Activated CD4-positive, alpha-beta T cell treated with anti-CD3 and anti-CD28 coated beads, Interleukin-2, amount 10 ng/mL, durations not matched to agents 24 days and 14 days (primary cell): ENCODE measurements around the gene JHY. TPM values are rescaled to one million over a fixed set of nuclear protein-coding genes. Genes with fewer than 3 reads are reported as not detected.

ENCODE experiments used
- DNase-seq: peaks from one replicate; pipeline ENCODE4 v3.0.0; 2022
- H3K27ac Mint-ChIP-seq: one replicate; pipeline ENCODE4 v1.8.0; 2022; ENCODE audit warnings: mild to moderate bottlenecking, mixed read lengths
- H3K27me3 Mint-ChIP-seq: one replicate; pipeline ENCODE4 v1.8.0; 2022; ENCODE audit warnings: mixed read lengths
- H3K36me3 Mint-ChIP-seq: one replicate; pipeline ENCODE4 v1.8.0; 2022; ENCODE audit warnings: low read depth, mild to moderate bottlenecking, mixed read lengths
- H3K4me1 Mint-ChIP-seq: one replicate; pipeline ENCODE4 v1.8.0; 2021; ENCODE audit warnings: mixed read lengths
- H3K4me3 Mint-ChIP-seq: one replicate; pipeline ENCODE4 v1.8.0; 2022; ENCODE audit warnings: mild to moderate bottlenecking, moderate library complexity, mixed read lengths
- H3K9me3 Mint-ChIP-seq: one replicate; pipeline ENCODE4 v1.8.0; 2021; ENCODE audit warnings: mixed read lengths
- intact Hi-C: fragments of 100-400 bp; cut with micrococcal nuclease; formaldehyde crosslinking; loops from one replicate; pipeline ENCODE4 v1.15.1; 2023
- total RNA-seq: library from RNA; stranded (reverse); gene quantifications from 2 replicates; pipeline ENCODE4 v1.2.3, GENCODE V29; 2022

JHY gene
- 0.95 and 1.1 TPM in 2 replicates for total RNA-seq

GRCh38 chr11:122882189-122882856 lies at the start of gene JHY:
JHY (plus strand) TSS chr11:122882759; CDS start chr11:122885850, 3,091 bp downstream.
- Mint-ChIP-seq H3K9me3 (no peaks in the 10 kb centered on the region), H3K4me3 (peak within 1 kb of the TSS; percentile 85), H3K36me3 (no peaks in the 10 kb centered on the region), H3K27ac (peak within 1 kb of the TSS; percentile 75), H3K27me3 (peaks cover 15% of the 10 kb centered on the region), H3K4me1 (peaks cover 22% of the 10 kb centered on the region)
- intact Hi-C loops: loop anchor here (2.0 to 5.0 kb wide), 2 partner anchors 26 to 100 kb away; partner anchors contain the start of gene BSX
- DNase-seq: no peak

DNA sequence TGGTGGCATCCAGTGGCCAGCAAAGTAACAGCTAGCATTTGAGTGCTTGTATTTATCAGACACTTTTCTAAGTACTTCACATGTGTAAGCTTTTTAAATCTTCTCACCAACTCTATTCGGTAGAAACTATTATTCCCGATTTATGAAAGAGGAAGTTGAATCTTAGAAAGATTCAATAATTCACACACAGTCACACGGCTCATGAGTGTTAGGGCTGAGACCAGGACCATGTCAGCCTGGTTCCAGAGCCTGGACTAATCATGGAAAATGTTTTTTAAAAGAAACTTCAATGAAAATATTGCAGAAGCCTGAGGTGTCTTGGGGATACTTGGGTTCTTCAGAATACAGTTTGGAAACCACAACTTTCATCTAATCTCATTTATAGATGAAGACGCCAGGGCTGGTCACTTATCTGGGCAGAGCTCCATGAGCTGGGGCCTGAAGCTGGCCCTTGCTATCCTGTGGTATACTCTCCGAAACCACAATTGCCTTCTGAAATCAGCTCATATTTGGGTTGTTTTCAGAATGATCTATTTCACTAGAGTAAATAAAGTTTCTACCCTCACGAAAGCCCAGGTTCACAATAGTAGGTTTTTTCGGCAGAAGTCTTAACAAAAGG lies 48.6 kb upstream of the JHY start:
- peaks cover 14% of the 10 kb centered on the region for H3K27me3 Mint-ChIP-seq
- H3K36me3 Mint-ChIP-seq: no peaks in the 10 kb centered on the region
- intact Hi-C loops: no loop called here

DNA sequence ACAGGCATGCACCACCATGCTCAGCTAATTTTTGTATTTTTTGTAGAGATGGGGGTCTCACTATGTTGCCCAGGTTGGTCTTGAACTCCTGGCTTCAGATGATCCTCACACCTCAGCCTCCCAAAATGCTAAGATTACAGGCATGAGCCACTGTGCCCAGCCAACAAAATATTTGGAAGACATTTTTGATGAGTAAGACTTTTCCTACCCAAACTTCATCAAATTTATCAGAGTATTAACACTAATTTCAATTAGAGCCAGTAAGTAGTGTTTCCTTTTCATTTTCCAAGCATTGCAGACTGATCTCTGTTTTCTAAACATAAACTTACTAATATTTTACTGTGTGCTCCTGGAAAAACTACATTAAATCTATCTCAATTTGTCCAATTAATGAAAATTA lies 45.6 kb upstream of the JHY start:
- Mint-ChIP-seq H3K4me1 (peaks cover 2% of the 10 kb centered on the region), H3K27me3 (peaks cover 14% of the 10 kb centered on the region), H3K36me3 (no peaks in the 10 kb centered on the region), H3K27ac (no peak overlapping the region), H3K4me3 (no peak overlapping the region), H3K9me3 (no peaks in the 10 kb centered on the region)
- no peak for DNase-seq
- intact Hi-C loops: no loop called here

More for the DNA sequence above, 48.6 kb upstream of the JHY start:
- no peak for DNase-seq
- Mint-ChIP-seq H3K4me1 (peaks cover 2% of the 10 kb centered on the region), H3K27ac (no peak overlapping the region), H3K4me3 (no peak overlapping the region), H3K9me3 (no peaks in the 10 kb centered on the region)

DNA sequence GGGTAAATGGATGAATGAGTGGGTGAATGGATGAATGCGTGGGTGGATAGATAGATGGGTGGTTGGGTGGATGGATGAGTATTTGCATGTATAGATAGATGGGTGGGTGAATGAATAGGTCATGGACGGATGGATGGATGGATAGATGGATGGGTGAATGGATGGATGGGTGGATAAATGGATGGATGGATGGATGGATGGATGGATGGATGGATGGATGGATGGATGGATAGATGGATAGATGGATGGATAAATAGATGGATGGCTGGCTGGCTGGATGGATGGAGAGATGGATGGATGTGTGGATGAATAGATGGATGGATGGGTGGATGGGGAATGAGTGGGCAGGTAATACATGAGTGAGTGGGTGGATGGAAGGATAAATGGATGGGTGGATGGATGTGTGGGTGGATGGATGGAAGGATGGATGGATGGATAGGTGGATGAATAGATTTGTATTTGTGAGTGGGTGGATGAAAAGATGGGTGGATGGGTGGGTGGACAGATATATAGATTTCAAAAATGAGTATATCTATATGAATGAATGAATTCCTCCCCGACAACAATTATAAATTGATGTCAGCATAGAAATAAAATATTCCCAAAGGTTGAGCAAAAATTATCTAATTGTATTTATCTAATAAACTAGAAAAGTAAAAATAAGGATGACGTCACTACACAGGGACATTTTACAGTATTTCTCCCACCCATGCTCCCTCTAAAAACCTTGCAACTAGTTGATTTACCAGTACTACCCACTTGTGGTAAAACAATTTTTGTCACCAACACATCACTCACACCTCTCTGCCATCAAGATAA lies 44.8 kb upstream of the JHY start:
- Mint-ChIP-seq H3K4me3 (no peak overlapping the region), H3K36me3 (no peaks in the 10 kb centered on the region), H3K4me1 (peaks cover 6% of the 10 kb centered on the region), H3K9me3 (peaks cover under 1% of the 10 kb centered on the region), H3K27me3 (peaks cover 14% of the 10 kb centered on the region), H3K27ac (peak overlapping the region; percentile 23)
- no peak for DNase-seq
- intact Hi-C loops: no loop called here

DNA sequence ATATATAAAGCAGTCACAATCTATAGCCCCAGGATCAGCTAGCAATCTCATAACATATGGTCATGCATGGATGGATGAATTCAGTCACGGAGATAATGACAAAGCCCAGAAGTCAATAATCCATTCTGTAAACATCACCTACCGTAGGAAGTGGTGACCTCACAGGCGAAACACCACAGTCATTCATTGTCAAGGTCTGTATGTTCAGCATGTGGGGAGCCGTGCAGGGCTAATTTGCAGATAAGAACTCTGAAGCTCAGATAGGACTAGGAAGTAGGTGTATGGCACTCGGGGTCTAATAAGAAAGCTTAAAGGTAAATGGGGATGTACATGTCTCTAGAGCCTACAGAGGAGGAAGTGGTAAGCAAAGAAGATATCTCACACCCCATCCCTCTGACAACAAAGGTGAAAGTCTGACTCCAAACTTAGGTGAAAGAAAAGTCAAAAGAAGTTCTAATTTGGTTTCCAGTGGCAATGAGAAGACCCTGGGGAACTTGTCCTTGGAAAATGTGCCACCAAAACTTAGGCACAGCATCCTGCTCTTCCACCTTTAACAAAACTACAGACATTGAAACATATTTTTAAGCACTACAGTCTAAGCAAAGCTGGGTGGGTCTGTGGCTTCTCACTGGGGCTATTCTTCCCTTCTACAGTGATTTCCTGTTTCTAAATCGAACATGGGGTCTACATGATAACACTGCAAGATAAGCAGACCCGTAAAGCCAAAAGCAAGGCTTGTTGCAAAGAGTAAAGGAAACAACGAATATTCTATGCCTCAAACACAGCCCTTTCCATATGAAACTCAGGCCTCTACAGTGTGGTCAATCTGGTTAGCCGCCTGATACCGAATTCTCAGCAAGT lies 39.0 kb upstream of the JHY start:
- Mint-ChIP-seq H3K27ac (peak overlapping the region; percentile 87), H3K27me3 (no peaks in the 10 kb centered on the region), H3K4me3 (peak overlapping the region; percentile 56), H3K36me3 (peaks cover 5% of the 10 kb centered on the region), H3K9me3 (peaks cover 4% of the 10 kb centered on the region), H3K4me1 (peaks cover 17% of the 10 kb centered on the region)
- intact Hi-C loops: loop anchor here (2.0 kb wide), 1 partner anchor 13 kb away; no protein-coding TSS in a partner anchor
- DNase-seq: peak; percentile 75

GRCh38 chr11:122847466-122847865 lies 35.1 kb upstream of the JHY start:
- Mint-ChIP-seq H3K4me3 (no peak overlapping the region), H3K36me3 (peaks cover 5% of the 10 kb centered on the region), H3K4me1 (peaks cover 36% of the 10 kb centered on the region), H3K27ac (no peak overlapping the region), H3K9me3 (peaks cover 4% of the 10 kb centered on the region), H3K27me3 (peaks cover 2% of the 10 kb centered on the region)
- intact Hi-C loops: no loop called here
- DNase-seq: no peak

- peaks cover 34% of the 10 kb centered on the region for H3K4me1 Mint-ChIP-seq
- peaks cover 2% of the 10 kb centered on the region for H3K27me3 Mint-ChIP-seq
- H3K27ac Mint-ChIP-seq: no peak overlapping the region
- peaks cover 3% of the 10 kb centered on the region for H3K36me3 Mint-ChIP-seq
- no peaks in the 10 kb centered on the region for H3K9me3 Mint-ChIP-seq
- H3K4me3 Mint-ChIP-seq: no peak overlapping the region
- DNase-seq: no peak
- intact Hi-C loops: no loop called here
Measured at GRCh38 chr11:122848186-122848585, 34.4 kb upstream of the JHY start.

- peak overlapping the region; percentile 35 for H3K27ac Mint-ChIP-seq
- no peak overlapping the region for H3K4me3 Mint-ChIP-seq
- intact Hi-C loops: loop anchor here (10.0 kb wide), 2 partner anchors 195 to 535 kb away; partner anchors contain the start of gene UBASH3B
- H3K4me1 Mint-ChIP-seq: peaks cover 27% of the 10 kb centered on the region
- peaks cover 2% of the 10 kb centered on the region for H3K27me3 Mint-ChIP-seq
- no peak for DNase-seq
- no peaks in the 10 kb centered on the region for H3K36me3 Mint-ChIP-seq
- H3K9me3 Mint-ChIP-seq: no peaks in the 10 kb centered on the region
Measured at GRCh38 chr11:122850076-122850631, 32.4 kb upstream of the JHY start.

- Mint-ChIP-seq H3K4me3 (peak overlapping the region; percentile 57), H3K9me3 (no peaks in the 10 kb centered on the region), H3K27ac (peak overlapping the region; percentile 42), H3K36me3 (no peaks in the 10 kb centered on the region), H3K27me3 (peaks cover 2% of the 10 kb centered on the region), H3K4me1 (peaks cover 34% of the 10 kb centered on the region)
- intact Hi-C loops: loop anchor here (10.0 kb wide), 2 partner anchors 197 to 533 kb away; partner anchors contain the start of gene UBASH3B
- peak; percentile 72 for DNase-seq
Measured at GRCh38 chr11:122851366-122851966, 31.1 kb upstream of the JHY start.

DNA sequence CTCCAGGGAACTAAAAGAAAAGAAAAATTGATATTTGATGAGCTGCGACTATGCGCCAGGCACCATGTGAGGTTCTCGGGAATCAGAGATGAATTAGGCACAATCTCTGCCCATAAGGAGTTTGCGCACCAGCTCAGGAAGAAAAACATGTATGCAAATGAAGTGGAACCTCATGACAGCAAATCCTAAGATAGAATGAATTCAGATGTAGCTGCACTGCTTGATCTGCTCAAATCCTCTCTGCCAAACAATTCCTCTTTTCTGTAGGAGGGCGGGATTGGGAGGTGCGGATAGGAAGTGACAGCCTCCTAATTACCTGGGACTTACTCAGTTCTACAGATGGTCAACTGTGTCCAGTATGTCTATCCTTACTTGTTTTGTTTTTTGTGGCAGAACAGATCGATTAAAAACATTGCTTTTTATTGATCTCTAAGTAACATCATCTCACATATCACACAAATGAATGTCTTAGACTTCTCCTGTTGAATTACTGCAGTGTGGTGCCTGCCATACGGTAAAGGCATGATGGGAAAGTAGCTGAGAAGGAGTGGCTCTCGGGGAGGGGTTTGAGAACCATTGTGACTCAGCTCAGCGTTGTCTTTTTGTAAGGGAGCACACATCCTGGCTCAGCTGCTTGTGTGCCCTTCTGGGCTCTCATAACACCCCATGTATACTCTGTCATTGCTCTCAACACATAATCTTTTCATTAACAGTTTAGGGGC lies 30.3 kb upstream of the JHY start:
- peaks cover 5% of the 10 kb centered on the region for H3K27me3 Mint-ChIP-seq
- H3K36me3 Mint-ChIP-seq: no peaks in the 10 kb centered on the region
- H3K4me3 Mint-ChIP-seq: peak overlapping the region; percentile 57
- no peaks in the 10 kb centered on the region for H3K9me3 Mint-ChIP-seq
- peaks cover 41% of the 10 kb centered on the region for H3K4me1 Mint-ChIP-seq
- peak overlapping the region; percentile 52 for H3K27ac Mint-ChIP-seq
- DNase-seq: peak; percentile 68
- intact Hi-C loops: loop anchor here (10.0 kb wide), 2 partner anchors 197 to 533 kb away; partner anchors contain the start of gene UBASH3B

DNA sequence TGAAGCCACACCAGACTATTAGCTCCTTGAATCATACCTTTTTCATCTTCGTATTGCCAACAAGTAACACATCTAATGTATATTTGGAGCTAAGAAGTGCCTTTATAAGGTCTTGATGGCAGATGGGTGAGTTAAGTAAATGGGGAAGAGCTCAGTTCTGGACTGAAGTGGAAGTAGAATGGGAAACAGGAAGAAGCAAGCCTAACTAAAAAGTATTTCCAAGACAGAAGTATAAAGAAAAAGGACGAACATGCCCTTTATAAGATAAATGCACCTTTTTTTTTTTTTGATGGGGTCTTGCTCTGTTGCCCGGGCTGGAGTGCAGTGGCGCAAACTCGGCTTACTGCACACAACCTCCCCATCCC lies 29.8 kb upstream of the JHY start:
- H3K27me3 Mint-ChIP-seq: peaks cover 9% of the 10 kb centered on the region
- no peak overlapping the region for H3K27ac Mint-ChIP-seq
- intact Hi-C loops: loop anchor here (10.0 kb wide), 2 partner anchors 198 to 532 kb away; partner anchors contain the start of gene UBASH3B
- H3K4me3 Mint-ChIP-seq: no peak overlapping the region
- H3K4me1 Mint-ChIP-seq: peaks cover 41% of the 10 kb centered on the region
- H3K9me3 Mint-ChIP-seq: no peaks in the 10 kb centered on the region
- DNase-seq: no peak
- H3K36me3 Mint-ChIP-seq: no peaks in the 10 kb centered on the region

- no peak overlapping the region for H3K4me3 Mint-ChIP-seq
- H3K36me3 Mint-ChIP-seq: no peaks in the 10 kb centered on the region
- intact Hi-C loops: loop anchor here (10.0 kb wide), 2 partner anchors 198 to 532 kb away; partner anchors contain the start of gene UBASH3B
- peaks cover 14% of the 10 kb centered on the region for H3K27me3 Mint-ChIP-seq
- no peak overlapping the region for H3K27ac Mint-ChIP-seq
- no peaks in the 10 kb centered on the region for H3K9me3 Mint-ChIP-seq
- DNase-seq: no peak
- peaks cover 41% of the 10 kb centered on the region for H3K4me1 Mint-ChIP-seq
Measured at GRCh38 chr11:122853261-122853660, 29.3 kb upstream of the JHY start.
